ENCODE measurements around the gene PKDCC. TPM values are rescaled to one million over a fixed set of nuclear protein-coding genes. Genes with fewer than 3 reads are reported as not detected.
"Not testable (repeated sequence)": the region's sequence is repeated elsewhere in the genome, so short reads cannot be mapped to it uniquely, and the experiment has no call there.

The PKDCC gene
- total and polyA plus RNA-seq, 2 experiments from 2014 or later, result 270 to 278 TPM

DNA sequence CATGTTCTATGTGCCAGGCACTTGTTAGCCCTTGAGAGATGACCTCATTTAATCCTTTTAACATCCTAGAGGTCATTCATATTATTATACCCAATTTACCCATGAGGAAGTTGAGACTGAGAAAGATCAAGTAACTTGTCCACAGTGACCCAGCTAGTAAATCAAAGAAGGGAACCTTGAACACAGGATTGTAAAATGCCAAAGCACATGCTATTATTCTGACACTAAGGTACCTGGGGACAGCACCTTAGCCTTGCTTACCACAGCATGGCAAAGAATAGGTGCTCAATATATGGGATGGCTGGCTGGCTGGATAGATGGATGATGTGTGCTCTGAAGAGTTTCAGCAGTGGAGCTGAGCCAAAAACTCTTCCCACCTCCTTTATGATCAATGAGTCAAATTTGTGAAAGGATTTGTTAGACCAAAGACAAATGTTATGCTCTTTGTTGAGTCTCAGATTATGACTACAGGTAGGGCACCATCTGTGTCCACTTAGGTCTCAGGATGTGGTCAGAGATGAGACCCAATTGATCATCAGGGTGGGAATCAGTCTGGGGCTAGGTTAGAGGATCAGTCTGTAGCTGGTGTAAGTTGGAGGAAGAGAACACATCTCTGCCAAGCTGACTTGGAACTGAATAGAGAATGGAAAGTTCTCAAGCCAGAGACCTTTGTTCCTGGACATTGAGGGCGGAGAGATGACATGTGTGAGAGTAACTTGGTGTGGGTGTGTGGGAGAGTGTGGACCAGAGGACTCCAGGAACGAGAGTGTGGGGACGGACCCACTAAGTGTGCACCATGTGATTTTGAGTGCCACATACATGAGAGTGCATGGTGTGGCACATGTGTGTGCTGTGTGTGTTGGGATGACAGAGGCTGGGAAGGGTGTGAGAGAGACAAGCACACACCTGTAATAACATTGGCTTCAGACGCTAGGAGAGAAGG lies 16.3 kb upstream of the PKDCC start:
- Histone ChIP-seq H3K9me2 (replicated peaks; ENCODE audit: insufficient read depth) (no peaks in the 10 kb centered on the region), H2AFZ (no peak overlapping the region), H3K9me3 (ENCODE audit: low read depth) (no peaks in the 10 kb centered on the region), H3K36me3 (replicated peaks; ENCODE audit: insufficient read depth, low read depth) (no peaks in the 10 kb centered on the region), H4K20me1 (ENCODE audit: insufficient read depth, poor library complexity, severe bottlenecking) (no peaks in the 10 kb centered on the region), H3K27me3 (no peaks in the 10 kb centered on the region), H3K4me2 (no peak overlapping the region), H3K4me1 (ENCODE audit: insufficient read depth) (peaks cover 11% of the 10 kb centered on the region), H3K4me3 (no peak overlapping the region), H3K27ac (no peak overlapping the region), H3K79me2 (no peaks in the 10 kb centered on the region)
- DNase-seq (ENCODE audit: low spot score), result no peak
- WGBS (ENCODE audit: low lambda C conversion rate, missing lambda C conversion rate), result 82% methylated on average over 4 of the region's 4 CpGs
- TF ChIP-seq CTCF (IDR thresholded peaks at IDR 0.05; ENCODE audit: poor library complexity) (no peak), EZH2 (IDR thresholded peaks at IDR 0.05; ENCODE audit: borderline replicate concordance) (no peak), EZH2phosphoT487 (IDR thresholded peaks at IDR 0.05; ENCODE audit: low read depth, severe bottlenecking, unreplicated experiment) (no peak)

DNA sequence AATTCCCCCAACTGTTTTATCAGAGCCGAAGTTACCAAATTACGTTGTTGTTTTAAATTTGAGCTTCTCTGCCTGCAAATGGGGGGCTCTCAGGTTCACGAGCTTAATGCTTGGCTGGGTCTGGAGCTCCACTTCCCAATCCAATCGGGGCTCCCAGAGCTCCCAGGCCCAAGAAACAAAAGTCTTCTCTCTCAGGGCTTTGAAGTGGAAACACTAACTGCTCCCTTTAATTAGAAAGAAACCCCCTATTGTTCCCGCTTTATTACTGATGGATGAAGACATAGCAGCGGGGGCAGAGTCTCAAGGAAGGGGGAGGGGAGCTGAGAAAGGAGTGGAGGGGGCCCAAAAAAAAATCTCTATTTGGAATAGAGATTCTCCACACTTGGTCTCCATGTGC lies 15.6 kb upstream of the PKDCC start:
- TF ChIP-seq CTCF (IDR thresholded peaks at IDR 0.05; ENCODE audit: poor library complexity) (no peak), EZH2 (IDR thresholded peaks at IDR 0.05; ENCODE audit: borderline replicate concordance) (no peak), EZH2phosphoT487 (IDR thresholded peaks at IDR 0.05; ENCODE audit: low read depth, severe bottlenecking, unreplicated experiment) (no peak)
- no peaks in the 10 kb centered on the region for H4K20me1 ChIP-seq (ENCODE audit: insufficient read depth, poor library complexity, severe bottlenecking)
- no peaks in the 10 kb centered on the region for H3K27me3 ChIP-seq
- no peak overlapping the region for H3K4me3 ChIP-seq
- H3K9me2 ChIP-seq (replicated peaks; ENCODE audit: insufficient read depth), result no peaks in the 10 kb centered on the region
- H3K27ac ChIP-seq, result no peak overlapping the region
- H3K9me3 ChIP-seq (ENCODE audit: low read depth), result no peaks in the 10 kb centered on the region
- no peak overlapping the region for H3K4me2 ChIP-seq
- H2AFZ ChIP-seq, result no peak overlapping the region
- peaks cover 11% of the 10 kb centered on the region for H3K4me1 ChIP-seq (ENCODE audit: insufficient read depth)
- WGBS (ENCODE audit: low lambda C conversion rate, missing lambda C conversion rate), result 65% methylated on average over 6 of the region's 6 CpGs
- H3K79me2 ChIP-seq, result no peaks in the 10 kb centered on the region
- no peak for DNase-seq (ENCODE audit: low spot score)
- H3K36me3 ChIP-seq (replicated peaks; ENCODE audit: insufficient read depth, low read depth), result no peaks in the 10 kb centered on the region

- Histone ChIP-seq H3K79me2 (no peaks in the 10 kb centered on the region), H3K4me3 (no peak overlapping the region), H3K36me3 (replicated peaks; ENCODE audit: insufficient read depth, low read depth) (no peaks in the 10 kb centered on the region), H3K27ac (no peak overlapping the region), H2AFZ (no peak overlapping the region), H3K4me1 (ENCODE audit: insufficient read depth) (peaks cover 11% of the 10 kb centered on the region), H3K9me3 (ENCODE audit: low read depth) (no peaks in the 10 kb centered on the region), H3K9me2 (replicated peaks; ENCODE audit: insufficient read depth) (no peaks in the 10 kb centered on the region), H4K20me1 (ENCODE audit: insufficient read depth, poor library complexity, severe bottlenecking) (no peaks in the 10 kb centered on the region), H3K4me2 (no peak overlapping the region), H3K27me3 (no peaks in the 10 kb centered on the region)
- no peak for DNase-seq (ENCODE audit: low spot score)
- TF ChIP-seq CTCF (IDR thresholded peaks at IDR 0.05; ENCODE audit: poor library complexity), result no peak
- TF ChIP-seq EZH2 (IDR thresholded peaks at IDR 0.05; ENCODE audit: borderline replicate concordance), result no peak
- TF ChIP-seq EZH2phosphoT487 (IDR thresholded peaks at IDR 0.05; ENCODE audit: low read depth, severe bottlenecking, unreplicated experiment), result no peak
- WGBS (ENCODE audit: low lambda C conversion rate, missing lambda C conversion rate), result 75% methylated on average over 11 of the region's 11 CpGs
Measured at GRCh38 chr2:42032745-42033144, 15.1 kb upstream of the PKDCC start.

DNA sequence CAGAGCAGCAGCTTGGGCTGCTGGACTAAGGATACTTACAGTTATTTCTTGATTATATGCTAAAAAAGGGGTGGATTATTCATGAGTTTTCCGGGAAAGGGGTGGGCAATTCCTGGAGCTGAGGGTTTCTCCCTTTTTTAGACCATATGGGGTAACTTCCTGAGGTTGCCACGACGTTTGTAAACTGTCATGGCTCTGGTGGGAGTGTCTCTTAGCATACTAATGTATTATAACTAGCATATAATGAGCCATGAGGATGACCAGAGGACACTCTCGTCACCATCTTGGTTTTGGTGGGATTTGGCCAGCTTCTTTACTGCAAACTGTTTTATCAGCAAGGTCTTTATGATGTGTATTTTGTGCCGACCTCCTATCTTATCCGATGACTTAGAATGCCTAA lies 13.7 kb upstream of the PKDCC start:
- H3K9me3 ChIP-seq (ENCODE audit: low read depth); H3K27ac ChIP-seq; H3K4me2 ChIP-seq; H3K36me3 ChIP-seq (replicated peaks; ENCODE audit: insufficient read depth, low read depth); H3K9me2 ChIP-seq (replicated peaks; ENCODE audit: insufficient read depth); H4K20me1 ChIP-seq (ENCODE audit: insufficient read depth, poor library complexity, severe bottlenecking); H2AFZ ChIP-seq; H3K4me3 ChIP-seq; H3K79me2 ChIP-seq; H3K27me3 ChIP-seq; DNase-seq (ENCODE audit: low spot score): not testable (repeated sequence)
- WGBS (ENCODE audit: low lambda C conversion rate, missing lambda C conversion rate), result 54% methylated on average over 6 of the region's 6 CpGs
- H3K4me1 ChIP-seq (ENCODE audit: insufficient read depth), result peaks cover 11% of the 10 kb centered on the region
